ENCODE data around the gene NFE2L1.
"Not testable (repeated sequence)": the region's sequence is repeated elsewhere in the genome, so short reads cannot be mapped to it uniquely, and the experiment has no call there.

The NFE2L1 gene

GRCh38 chr17:48013876-48014594, 34.1 kb upstream of the NFE2L1 start:
- TF ChIP-seq ZFX (IDR thresholded peaks at IDR 0.05; ENCODE audit: borderline replicate concordance), result no peak
- TF ChIP-seq, protein P1, sequence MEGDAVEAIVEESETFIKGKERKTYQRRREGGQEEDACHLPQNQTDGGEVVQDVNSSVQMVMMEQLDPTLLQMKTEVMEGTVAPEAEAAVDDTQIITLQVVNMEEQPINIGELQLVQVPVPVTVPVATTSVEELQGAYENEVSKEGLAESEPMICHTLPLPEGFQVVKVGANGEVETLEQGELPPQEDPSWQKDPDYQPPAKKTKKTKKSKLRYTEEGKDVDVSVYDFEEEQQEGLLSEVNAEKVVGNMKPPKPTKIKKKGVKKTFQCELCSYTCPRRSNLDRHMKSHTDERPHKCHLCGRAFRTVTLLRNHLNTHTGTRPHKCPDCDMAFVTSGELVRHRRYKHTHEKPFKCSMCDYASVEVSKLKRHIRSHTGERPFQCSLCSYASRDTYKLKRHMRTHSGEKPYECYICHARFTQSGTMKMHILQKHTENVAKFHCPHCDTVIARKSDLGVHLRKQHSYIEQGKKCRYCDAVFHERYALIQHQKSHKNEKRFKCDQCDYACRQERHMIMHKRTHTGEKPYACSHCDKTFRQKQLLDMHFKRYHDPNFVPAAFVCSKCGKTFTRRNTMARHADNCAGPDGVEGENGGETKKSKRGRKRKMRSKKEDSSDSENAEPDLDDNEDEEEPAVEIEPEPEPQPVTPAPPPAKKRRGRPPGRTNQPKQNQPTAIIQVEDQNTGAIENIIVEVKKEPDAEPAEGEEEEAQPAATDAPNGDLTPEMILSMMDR (IDR thresholded peaks at IDR 0.05), result no peak

GRCh38 chr17:48014595-48015111, 33.5 kb upstream of the NFE2L1 start:
- TF ChIP-seq ZFX (IDR thresholded peaks at IDR 0.05; ENCODE audit: borderline replicate concordance), result no peak
- TF ChIP-seq, protein P1 (IDR thresholded peaks at IDR 0.05), result no peak
- H3K27ac ChIP-seq, result no peak overlapping the region

More at GRCh38 chr17:48013876-48014594, 34.1 kb upstream of the NFE2L1 start:
- H3K27ac ChIP-seq, result no peak overlapping the region

DNA sequence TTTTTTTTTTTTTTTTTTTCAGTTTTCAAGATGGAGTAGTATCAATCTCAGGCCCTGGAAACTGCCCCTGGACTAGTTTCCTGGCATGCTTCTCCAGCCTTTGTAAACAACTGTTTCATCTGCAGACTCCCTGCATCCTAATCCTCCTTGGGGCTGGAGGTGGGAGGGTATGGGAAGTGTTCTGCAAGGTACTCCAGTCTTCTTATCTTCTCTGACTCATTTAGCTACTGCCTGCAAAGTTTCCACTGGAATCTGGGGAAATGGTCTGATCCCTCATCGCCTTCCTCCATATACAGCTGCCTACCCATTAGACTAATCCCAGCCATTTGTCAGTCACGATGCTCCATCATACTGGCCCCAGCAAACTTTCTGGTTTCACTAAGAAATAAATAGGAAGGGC, 32.0 kb upstream of the NFE2L1 start:
- no peak overlapping the region for H3K27ac ChIP-seq
- TF ChIP-seq, protein P1 (IDR thresholded peaks at IDR 0.05), result no peak
- TF ChIP-seq ZFX (IDR thresholded peaks at IDR 0.05; ENCODE audit: borderline replicate concordance), result no peak

DNA sequence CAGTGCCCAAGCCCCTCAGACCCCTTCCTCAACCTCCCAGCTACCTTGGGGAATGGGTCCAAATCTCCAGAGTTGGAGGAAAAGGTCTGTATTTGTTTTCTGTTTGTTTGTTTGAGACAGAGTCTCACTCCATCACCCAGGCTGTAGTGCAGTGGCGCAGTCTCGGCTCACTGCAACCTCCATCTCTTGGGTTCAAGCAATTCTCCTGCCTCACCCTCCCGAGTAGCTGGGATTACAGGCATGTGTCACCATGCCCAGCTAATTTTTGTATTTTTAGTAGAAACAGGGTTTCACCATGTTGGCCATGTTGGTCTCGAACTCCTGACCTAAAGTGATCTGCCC, 30.4 kb upstream of the NFE2L1 start:
- not testable (repeated sequence) for H3K27ac ChIP-seq

DNA sequence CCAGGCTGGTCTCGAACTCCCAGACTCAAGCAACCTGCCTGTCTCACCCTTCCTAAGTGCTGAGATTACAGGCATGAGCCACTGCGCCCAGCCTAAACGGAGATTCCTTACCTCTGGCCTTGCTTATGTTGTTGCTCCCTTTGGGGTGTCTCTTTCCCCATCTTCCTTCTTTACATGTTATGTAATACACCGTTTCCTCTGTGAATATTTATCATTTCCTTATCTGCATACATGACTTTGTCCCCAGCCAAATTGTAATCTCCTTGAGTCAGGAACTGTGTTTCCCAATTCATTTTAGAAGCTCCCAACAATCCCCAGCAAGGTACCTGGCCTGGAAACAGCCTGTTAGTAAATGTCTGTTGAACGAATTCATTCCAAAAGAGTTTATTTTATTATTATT, 26.2 kb upstream of the NFE2L1 start:
- no peak overlapping the region for H3K27ac ChIP-seq
- TF ChIP-seq, protein P1 (IDR thresholded peaks at IDR 0.05), result no peak
- TF ChIP-seq ZFX (IDR thresholded peaks at IDR 0.05; ENCODE audit: borderline replicate concordance), result no peak

- H3K27ac ChIP-seq, result peak overlapping the region; percentile 76; the same call in 1 of the 2 replicates
- TF ChIP-seq, protein P1 (IDR thresholded peaks at IDR 0.05), result no peak
- TF ChIP-seq ZFX (IDR thresholded peaks at IDR 0.05; ENCODE audit: borderline replicate concordance), result no peak
Measured at GRCh38 chr17:48022901-48023300, 25.3 kb upstream of the NFE2L1 start.

- TF ChIP-seq, protein P1 (IDR thresholded peaks at IDR 0.05), result peak; percentile 71
- TF ChIP-seq ZFX (IDR thresholded peaks at IDR 0.05; ENCODE audit: borderline replicate concordance), result no peak
- peak overlapping the region; percentile 76 for H3K27ac ChIP-seq
Measured at GRCh38 chr17:48023400-48024148, 24.6 kb upstream of the NFE2L1 start.

Data from 22Rv1 (cell line).